GM12891 (cell line): ENCODE results near the gene USP4.

Experiments
- DNase-seq: peaks from one replicate; pipeline ENCODE4 v3.0.0; 2011; ENCODE audit warnings: low spot score; ENCODE audit not compliant: insufficient read length
- FAIRE-seq: peaks from 2 replicates; lab custom pipeline; 2011; peaks lifted over from hg19 to GRCh38; lab: Jason Lieb, UNC
- PAX5 ChIP-seq: IDR thresholded peaks from 2 replicates; pipeline ENCODE4 v1.6.1; 2011; ENCODE audit warnings: low read length, moderate library complexity, mild to moderate bottlenecking; ENCODE audit not compliant: insufficient read depth, severe bottlenecking
- POLR2A ChIP-seq: IDR thresholded peaks from 2 replicates; pipeline ENCODE4 v1.6.1; 2011; ENCODE audit warnings: low read depth, low read length, control low read depth
- POLR2AphosphoS5 ChIP-seq: IDR thresholded peaks from 2 replicates; pipeline ENCODE4 v1.6.1; 2011; ENCODE audit warnings: low read depth, low read length, control low read depth
- POU2F2 ChIP-seq: IDR thresholded peaks from 2 replicates; pipeline ENCODE4 v1.6.1; 2011; ENCODE audit warnings: low read depth, mild to moderate bottlenecking, control low read depth, low read length, moderate library complexity
- SPI1 ChIP-seq: IDR thresholded peaks from 2 replicates; pipeline ENCODE4 v1.6.1; 2011; ENCODE audit warnings: low read depth, low read length, control low read depth
- TAF1 ChIP-seq: IDR thresholded peaks from 2 replicates; pipeline ENCODE4 v1.6.1; 2011; ENCODE audit warnings: low read depth, low read length, control low read depth

The USP4 gene

DNA sequence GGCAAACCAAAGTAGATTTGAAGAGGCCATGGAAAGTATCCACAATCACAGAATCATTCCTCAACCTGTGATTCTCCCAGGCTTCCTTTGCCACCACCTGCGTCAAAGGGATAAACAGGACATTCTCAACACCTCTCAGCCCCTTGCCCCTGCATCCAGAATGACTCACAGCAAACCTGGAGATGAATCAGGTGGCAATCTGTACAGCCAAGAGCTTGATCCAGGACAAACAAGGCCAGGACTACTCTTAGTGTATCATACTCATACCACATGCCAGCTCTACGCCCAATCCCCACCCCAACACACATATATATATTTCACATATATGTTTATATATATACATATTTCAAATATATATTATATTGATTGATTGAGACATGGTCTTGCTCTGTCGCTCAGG lies 39.3 kb downstream of the USP4 start:
- TF ChIP-seq POLR2AphosphoS5 (no peak), TAF1 (no peak), POLR2A (no peak), POU2F2 (no peak), SPI1 (no peak), PAX5 (no peak)
- no peak for FAIRE-seq

DNA sequence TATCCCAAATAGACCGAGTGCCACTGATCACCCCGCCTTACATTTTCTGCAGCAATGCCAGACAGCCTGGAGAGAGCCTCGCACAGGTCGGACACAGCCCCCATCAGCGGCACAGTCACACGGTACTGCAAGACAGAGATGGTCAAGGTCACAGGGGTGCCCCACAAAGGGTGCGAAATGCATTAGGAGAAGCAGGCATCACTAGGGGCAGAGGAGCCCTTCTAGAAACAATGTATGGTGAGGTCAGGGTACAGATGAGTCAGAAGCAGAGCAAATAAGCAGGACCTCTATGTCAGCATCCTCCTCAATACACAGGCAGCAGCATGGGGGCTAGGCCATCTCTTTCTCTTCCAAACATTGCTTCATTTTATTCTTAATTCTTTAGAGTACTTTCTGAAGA lies 41.3 kb downstream of the USP4 start:
- TF ChIP-seq TAF1 (no peak), POLR2A (no peak), POU2F2 (no peak), SPI1 (no peak), POLR2AphosphoS5 (peak; percentile 26; the same call in 1 of the 2 replicates), PAX5 (no peak)
- DNase-seq (no peak), FAIRE-seq (no peak)

More for the DNA sequence above, 39.3 kb downstream of the USP4 start:
- no peak for DNase-seq

DNA sequence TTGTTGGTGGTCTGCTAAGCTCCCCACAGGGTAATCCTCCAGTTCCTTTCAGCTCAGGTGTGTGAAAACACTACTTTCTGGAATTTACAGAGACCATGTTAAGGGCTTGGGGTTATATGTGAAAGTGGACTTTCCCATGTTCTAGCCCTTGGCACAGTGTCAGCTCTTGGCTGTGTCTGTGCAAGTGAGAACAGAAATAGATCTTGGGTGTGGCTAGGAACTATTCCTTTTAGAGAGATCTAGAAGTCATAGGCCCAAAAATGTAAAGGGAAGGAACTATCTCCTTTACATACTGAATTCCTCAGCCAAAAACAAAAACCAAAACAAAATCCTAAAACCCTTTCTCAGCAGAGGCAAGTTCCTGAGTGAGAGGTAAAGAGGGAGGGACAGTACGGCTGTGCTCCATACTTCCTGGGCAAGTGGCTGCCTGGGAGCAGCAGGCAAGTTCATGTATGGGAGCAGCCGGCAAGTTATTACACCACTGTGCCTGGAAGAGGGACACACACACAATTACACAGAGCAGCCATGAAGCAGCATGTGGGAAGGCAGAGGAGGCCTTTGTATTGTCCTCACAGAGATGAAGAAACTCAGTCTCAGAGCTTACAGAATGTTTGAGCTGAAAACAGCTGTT lies 43.0 kb downstream of the USP4 start:
- TF ChIP-seq POLR2AphosphoS5 (no peak), SPI1 (no peak), PAX5 (no peak), POU2F2 (no peak), POLR2A (no peak), TAF1 (no peak)
- FAIRE-seq (no peak), DNase-seq (no peak)

DNA sequence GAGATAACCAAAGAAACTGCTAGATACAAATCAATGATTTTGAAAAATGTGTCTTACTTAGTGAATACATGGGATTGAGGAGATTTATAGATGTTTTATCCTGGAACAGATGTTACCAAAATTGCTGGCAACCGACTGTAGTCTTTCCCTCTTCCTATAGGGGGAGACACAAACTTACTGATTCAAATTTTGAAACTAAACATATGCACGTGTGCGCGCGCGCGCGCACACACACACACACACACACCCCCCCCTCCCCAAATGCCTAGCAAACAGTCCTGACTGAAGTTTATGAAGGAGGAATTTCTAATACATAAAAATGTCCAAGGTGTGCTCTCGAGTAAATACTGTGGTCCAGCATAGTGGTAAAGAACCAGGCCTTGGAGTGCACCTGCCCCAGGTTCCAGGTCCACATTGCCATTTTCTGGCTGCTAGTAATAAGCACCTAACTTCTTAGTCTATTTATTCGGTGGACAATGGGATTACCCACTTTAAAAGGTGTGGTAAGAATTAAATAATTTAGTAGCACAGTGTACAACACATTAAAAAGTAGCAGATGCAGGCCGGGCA lies 44.3 kb downstream of the USP4 start:
- DNase-seq (no peak), FAIRE-seq (no peak)
- TF ChIP-seq SPI1 (no peak), TAF1 (no peak), POLR2A (no peak), POU2F2 (no peak; the same call in 1 of the 2 replicates), POLR2AphosphoS5 (no peak), PAX5 (no peak)

DNA sequence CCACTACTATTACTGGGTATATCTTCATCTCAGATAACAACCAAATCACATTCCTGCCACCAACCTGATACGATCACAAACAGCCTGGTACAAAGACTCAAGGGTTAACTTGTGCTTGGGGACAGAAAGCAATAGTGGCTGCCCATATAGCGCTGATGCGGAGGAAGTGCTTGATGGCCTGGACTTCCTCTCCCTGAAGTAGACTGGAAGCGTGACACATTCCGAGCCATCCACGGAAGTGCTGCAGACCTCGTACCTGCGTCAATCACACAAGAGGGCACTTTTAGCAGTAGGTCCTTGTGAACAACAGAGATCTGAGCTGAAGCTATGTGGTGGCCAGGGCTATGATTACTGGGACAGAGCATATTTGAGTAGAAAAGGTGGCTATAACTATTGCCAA lies 45.5 kb downstream of the USP4 start:
- FAIRE-seq: no peak
- TF ChIP-seq POLR2AphosphoS5 (no peak), SPI1 (no peak), TAF1 (no peak), PAX5 (no peak), POU2F2 (no peak), POLR2A (no peak)
- no peak for DNase-seq

DNA sequence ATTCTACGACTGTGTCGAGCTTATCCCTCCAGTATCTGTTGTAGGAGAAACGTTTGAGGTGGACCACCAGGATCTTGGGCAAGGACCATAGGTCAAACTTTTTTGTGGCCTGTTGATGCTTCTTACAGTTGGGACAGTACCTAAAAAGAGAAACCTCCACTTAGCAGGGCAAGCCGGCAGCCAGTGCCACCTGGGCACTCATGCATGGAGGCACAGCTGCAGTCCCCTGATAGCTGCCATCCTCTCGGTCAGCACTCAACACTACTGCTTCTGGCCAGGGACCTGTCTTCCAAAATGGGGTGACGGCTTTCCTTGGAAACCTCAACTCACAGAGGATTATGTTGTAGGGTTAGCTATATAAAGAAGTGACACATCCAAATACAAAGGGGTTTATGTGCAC lies 55.9 kb downstream of the USP4 start:
- DNase-seq (no peak), FAIRE-seq (no peak)
- TF ChIP-seq POLR2AphosphoS5 (no peak), PAX5 (no peak), TAF1 (no peak), POLR2A (no peak), POU2F2 (no peak), SPI1 (no peak)

DNA sequence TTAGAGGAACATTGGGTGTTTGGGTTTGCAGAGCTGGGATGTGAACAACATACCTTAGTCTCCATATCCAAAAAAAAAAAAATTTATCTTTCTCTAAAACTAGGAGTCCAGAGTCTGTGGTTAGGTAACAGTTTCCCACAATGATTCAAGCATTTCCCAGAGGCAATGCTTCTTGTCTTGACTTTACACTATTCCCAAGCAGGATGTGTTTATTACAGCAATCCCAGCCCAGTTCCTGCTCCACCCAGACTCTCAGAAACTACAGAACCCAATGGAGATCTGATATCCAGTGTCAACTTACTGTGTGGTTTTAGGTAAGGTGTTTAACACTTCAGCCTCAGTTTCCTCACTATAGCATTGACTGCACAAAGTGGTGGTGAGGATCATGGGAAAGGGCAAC lies 60.5 kb downstream of the USP4 start:
- no peak for FAIRE-seq
- DNase-seq: no peak
- TF ChIP-seq POLR2AphosphoS5 (no peak), SPI1 (no peak), POLR2A (no peak), PAX5 (no peak), POU2F2 (no peak), TAF1 (no peak)

DNA sequence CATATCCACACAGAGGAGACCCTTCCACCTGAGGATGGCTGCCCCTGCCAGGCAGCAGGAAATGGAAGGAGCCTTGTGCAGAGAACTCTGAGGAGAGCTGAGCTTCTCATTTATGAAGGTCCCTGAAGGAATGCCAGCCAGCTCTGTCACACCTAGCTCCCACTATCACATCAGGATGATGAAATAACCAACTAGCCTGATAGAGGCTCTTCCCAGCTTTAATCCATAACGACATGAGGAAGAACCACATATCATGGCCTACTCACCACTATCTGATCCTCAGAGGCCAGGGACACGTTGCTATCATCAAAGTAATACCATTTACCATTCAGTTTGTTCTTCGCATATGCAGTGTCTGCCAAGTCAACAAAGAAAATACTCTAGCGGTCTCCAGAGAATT lies 61.3 kb downstream of the USP4 start:
- FAIRE-seq (peak; percentile 72), DNase-seq (no peak)
- TF ChIP-seq SPI1 (no peak), POU2F2 (no peak), POLR2AphosphoS5 (no peak), TAF1 (no peak), POLR2A (no peak), PAX5 (no peak)

DNA sequence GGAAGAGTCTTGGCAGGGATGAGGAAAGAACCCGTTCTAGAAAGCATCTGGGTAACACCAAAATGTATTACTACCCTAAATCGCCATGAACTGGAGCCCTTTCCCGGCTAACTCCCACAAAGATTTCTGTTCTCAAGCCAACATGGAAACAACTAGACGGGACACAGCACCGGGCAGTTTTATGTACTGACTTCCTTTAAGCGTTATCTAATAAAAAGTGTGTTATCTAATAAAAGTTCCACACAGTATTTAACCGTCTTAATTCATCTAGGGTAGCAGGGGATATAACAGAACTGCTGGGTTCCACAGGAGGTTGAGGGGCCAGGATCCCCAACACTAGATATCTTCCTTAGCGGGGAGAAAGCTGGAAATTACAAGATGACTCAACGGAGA lies 62.5 kb downstream of the USP4 start:
- TF ChIP-seq POLR2A: no peak
- no peak for TF ChIP-seq SPI1
- no peak for TF ChIP-seq POLR2AphosphoS5
- TF ChIP-seq POU2F2: no peak
- TF ChIP-seq TAF1: no peak
- no peak for TF ChIP-seq PAX5
- DNase-seq (no peak), FAIRE-seq (no peak)
